UCSD-AML1 (cell line): ENCODE data around the gene CEBPA.
"Not testable (repeated sequence)": the region's sequence is repeated elsewhere in the genome, so short reads cannot be mapped to it uniquely, and the experiment has no call there.

ENCODE experiments used
- DNase-seq: peaks from one replicate; lab custom pipeline; 2025; ENCODE audit not compliant: unreplicated experiment; lab: John Stamatoyannopoulos, UW

Gene CEBPA

DNA sequence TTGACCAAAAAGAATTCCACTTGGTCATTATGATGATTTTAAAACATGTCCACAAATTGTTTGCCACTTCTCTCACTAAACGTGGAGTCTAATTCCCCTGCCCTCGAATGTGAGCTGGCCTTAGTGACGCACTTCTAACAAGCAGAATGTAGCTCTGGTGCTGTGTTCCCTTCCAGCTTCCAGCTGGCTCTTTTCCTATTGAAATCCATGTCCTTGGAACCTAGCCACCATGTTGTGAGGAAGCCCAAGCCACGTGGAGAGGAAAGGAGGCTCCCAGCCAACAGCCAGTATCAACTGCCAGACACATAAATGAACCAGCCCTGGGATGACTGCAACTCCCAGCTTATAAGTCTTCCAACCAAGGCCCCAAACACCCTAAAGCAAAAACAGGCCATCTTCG is 23.6 kb upstream of the CEBPA start:
- no peak for DNase-seq

DNA sequence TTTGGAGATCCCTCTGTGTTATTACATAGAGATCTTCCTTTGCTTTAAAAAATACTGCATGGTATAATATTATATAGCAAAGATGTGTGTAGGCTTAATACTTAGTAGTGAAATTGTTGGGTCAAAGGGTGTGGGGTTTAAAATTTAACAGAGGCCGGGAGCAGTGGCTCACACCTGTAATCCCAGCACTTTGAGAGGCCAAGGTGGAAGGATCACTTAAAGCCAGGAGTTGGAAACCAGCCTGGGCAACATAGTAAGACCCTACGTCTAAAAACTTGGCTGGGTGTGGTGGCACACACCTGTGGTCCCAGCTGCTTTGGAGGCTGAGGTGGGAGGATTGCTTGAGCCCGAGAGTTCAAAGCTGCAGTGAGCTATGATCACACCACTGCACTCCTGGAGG is 22.3 kb upstream of the CEBPA start:
- DNase-seq: no peak

DNA sequence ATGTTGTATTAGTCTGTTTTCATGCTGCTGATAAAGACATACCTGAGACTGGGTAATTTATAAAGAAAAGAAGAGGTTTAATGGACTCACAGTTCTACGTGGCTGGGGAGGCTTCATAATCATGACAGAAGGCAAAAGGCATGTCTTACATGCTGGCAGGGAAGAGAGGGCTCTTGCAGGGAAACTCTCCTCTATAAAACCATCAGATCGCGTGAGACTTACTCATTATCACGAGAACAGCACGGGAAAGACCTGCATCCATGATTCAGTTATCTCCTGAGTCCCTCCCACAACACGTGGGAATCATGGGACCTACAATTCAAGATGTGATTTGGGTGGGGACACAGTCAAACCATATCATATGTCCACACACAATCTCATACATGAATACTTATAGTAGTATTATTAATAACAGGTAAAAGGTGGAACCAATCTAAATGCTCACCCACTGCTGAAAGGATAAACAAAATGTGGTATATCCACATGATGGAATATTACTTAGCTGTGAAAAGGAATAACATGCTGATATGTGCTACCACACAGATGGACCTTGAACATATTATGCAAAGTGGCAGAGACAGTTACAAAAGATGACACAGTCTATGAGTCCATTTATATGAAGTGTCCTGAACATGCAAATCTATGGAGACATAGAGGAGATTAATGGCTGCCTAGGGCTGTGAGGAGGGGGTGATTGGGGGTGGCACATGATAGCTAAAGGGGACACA is 20.9 kb upstream of the CEBPA start:
- no peak for DNase-seq

DNA sequence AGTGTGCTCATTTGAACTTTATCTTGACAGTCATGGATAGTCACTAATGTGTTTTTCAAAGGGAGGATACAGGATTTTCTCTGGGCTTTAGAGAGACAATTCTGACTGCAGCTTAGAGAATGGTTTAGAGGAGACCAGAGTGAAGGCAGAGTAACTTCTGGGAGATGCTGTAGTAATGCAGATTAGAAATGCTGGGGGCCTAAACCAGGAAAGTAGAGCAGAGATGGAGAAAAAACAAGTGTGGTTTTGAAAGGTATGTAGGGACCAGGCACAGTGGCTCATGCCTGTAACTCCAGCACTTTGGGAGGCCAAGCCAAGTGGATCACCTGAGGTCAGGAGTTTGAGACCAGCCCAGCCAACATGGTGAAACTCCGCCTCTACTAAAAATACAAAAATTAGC is 18.3 kb upstream of the CEBPA start:
- no peak for DNase-seq

DNA sequence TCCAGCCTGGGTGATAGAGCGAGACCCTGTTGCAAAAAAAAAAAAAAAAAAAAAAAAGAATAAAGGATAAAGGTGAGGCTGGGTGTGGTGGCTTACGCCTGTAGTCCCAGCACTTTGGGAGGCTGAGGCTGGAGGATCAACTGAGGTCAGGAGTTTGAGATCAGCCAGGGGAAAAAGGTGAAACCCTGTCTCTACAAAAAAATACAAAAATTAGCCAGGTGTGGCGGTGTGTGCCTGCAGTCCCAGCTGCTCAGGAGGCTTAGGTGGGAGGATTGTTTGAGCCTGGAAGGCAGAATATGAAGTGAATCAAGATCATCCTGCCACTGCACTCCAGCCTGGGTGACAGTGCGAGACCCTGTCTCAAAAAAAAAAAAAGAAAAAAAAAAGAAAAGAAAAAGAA is 15.7 kb upstream of the CEBPA start:
- DNase-seq: not testable (repeated sequence)

DNA sequence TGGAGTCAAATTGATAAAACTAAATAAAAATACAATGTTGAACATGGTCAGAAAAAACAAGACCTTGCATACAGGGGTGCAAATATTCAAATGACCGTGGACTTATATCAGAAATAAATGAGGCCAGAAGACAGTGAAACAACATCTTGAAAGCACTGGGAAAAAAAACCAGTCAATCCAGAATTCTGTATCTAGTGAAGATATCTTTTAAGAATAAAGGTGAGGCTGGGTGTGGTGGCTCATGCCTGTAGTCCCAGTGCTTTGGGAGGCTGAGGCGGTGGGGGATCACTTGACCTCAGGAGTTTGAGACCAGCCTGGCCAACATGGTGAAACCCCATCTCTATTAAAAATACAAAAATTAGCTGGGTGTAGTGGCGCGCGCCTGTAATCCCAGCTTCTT is 15.2 kb upstream of the CEBPA start:
- DNase-seq: no peak

DNA sequence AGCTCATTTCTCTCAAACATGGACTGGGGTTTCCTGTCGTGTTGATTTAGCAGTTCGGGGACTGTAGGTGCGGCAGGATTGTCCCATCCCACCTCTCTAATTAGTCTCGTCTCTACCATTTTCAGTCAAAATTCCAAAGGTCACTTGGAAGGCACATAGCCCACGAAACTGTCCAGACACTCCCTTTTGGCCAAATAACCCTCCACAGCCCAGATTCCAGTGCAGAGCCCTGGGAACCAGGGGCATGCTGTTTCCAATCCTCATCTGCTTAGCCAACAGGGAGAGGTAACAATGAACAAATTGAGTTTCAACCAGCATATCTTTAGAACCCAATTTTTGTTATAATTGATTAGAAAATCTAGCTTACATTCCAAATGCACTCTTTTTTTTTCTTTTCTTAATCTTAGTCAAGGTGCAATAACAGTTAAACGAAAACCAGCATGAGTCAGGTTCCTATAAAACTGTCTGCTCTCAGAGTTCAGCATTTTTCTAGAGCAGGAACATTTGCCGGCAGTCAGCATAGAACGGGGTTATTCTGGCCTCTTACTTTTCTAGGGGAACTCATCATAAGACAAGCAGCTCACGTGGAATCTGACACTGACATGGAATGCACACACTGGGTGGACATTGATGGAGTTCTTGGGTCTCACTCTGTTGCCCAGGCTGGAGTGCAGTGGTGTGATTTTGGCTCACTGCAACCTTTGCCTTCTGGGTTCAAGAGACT is 14.4 kb upstream of the CEBPA start:
- DNase-seq: no peak

DNA sequence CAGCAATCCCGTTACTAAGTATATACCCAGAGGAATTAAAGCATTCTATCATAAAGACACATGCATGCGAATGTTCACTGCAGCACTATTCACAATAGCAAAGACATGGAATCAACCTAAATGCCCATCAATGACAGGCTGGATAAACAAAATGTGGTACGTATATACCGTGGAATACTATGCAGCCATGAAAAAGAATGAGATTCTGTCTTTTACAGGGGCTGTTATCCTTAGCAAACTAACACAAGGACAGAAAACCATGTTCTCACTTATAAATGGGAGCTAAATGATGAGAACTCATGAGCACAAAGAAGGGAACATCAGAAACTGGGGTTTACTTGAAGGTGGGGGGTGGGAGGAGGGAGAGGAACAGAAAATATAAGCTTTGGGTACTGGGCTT is 10.5 kb upstream of the CEBPA start:
- not testable (repeated sequence) for DNase-seq

DNA sequence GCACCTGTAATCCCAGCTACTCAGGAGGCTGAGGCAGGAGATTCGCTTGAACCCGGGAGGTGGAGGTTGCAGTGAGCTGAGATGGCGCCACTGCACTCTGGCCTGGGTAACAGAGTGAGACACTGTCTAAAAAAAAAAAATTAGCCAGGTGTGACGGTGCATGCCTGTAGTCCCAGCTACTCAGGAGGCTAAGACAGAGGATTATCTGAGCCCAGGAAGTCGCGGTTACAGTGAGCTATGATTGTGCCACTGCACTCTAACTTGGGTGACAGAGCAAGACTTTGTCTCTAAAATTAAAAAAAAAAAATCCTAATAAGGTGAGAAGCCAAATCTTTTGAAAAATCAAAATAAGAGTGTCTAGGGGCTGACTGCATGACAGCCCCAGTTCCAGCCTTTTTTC is 9.7 kb upstream of the CEBPA start:
- DNase-seq: no peak

DNA sequence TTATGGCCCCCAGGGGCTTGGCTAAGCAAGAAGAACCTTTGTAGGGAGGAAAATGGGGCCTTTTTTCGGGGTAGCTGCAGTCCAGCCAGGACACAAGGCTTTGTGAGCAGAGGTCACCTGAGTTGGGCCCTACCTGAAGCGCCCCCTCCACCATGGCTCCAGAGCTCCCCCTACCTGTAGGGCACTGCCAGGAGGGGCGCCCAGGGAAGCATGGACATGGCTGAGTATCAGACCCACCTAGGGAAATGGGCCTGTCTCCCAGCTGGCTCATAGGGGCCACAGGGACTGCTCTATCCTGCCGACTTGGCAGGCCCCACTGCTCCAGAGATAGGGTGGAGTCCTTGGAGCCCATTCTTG is 9.0 kb upstream of the CEBPA start:
- DNase-seq: peak; percentile 52

DNA sequence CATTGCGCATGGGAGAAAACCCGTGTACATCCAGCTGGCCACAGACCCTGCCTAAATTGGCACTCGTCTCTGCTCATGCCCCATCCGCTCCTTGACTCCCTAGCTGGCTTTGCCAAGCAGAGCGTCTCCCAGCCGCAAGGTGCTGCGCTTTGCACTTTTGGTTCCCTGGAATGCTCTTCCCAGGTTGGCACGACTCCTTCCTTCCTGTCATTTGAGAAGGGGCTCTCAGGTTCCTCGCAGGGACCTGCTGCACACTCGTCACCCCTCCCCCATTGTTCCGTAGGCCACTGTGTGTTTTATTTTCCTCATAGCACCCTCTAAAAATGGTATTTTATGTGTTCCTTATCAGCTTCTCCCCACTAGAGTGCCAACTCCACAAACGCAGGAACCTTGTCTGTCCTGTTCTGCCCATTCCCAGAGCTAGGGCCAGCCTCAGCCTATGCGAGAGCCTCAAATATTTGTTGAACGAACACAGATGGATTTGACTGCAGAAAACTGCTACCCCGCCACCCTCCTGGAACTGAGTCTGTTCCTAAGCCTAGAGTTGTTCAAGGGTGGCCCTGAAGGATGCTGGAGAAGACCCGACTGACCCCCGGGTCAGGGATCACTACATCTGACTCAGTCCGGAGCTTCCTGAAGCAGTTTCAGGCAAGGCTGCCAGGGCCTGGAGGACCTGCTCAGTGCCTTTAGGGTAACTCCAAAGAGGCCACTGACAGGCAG is 8.4 kb upstream of the CEBPA start:
- no peak for DNase-seq

DNA sequence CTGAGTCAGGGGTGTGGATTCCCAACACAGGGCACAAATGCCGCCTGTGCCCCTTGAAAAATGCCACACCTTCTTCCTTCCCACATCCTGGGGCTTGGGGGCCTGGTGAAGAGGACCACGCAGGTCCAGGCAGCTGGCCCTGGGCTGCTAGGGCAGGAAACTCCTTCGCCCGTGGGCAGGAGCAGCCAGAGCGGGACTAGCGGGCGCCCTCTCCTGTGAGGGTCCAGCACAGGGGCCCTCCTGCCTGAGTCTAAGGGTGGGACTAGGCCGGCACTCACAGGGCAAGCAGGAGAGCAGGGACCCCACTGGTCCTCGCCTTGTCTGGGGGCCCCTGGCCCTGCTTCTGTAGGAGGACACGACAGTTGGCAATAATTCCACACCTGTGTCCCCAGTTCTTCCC is 7.5 kb upstream of the CEBPA start:
- DNase-seq: no peak

DNA sequence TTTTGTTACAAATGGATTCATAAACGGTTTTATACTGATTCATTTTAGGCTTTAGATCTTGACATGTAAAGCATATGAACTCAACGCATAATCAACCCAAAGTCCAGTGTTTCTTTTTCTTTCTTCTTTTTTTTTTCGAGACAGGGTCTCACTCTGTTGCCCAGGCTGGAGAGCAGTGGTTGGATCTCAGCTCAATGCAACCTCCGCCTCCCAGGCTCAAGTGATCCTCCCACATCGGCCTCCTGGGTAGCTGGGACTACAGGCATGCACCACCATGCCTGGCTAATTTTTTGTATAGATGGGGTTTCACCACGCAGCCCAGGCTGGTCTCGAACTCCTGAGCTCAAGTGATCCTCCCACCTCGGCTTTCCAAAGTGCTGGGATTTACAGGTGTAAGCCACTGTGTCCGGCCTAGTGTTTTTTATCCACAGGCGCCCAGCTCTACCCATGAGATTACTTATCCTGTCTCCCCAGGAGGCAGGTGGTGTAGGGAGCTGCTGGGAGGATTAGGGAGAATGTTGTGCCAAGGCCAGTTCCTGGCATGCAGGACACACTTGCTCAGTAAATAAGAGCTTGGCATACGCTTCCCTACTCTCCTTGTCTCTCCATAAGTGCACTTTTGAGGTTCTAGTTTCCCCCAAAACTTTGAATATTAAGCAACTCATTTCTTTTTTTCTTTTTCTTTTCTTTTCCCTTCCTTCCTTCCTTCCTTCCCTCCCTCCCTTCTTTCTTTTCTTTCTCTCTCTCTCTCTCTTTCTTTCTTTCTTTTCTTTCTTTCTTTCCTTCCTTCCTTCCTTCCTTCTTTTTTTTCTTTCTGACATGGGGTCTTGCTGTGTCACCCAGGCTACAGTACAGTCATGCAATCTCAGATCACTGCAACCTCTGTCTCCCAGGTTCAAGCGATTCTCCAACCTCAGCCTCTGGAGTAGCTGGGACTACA is 4.8 kb upstream of the CEBPA start:
- DNase-seq: no peak

DNA sequence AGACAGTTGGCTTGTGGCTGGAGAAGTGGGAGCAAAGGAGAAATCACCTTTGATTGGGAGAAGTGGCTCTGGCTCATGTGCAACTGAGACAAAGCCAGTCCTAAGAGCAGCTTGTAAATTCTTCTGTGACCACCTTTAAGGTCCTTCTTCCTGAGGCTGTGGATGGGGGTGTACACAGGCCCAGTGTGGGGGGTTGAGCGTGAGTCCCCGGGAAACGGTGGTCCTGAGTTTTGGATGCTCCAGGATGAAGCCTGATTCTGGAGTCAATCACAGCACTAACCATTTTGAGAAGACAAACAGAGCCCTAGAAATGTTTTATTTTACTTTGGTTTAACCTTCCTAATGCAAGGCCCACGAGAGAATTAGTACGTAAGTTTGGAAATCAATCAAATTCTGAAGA is 3.9 kb upstream of the CEBPA start:
- no peak for DNase-seq

DNA sequence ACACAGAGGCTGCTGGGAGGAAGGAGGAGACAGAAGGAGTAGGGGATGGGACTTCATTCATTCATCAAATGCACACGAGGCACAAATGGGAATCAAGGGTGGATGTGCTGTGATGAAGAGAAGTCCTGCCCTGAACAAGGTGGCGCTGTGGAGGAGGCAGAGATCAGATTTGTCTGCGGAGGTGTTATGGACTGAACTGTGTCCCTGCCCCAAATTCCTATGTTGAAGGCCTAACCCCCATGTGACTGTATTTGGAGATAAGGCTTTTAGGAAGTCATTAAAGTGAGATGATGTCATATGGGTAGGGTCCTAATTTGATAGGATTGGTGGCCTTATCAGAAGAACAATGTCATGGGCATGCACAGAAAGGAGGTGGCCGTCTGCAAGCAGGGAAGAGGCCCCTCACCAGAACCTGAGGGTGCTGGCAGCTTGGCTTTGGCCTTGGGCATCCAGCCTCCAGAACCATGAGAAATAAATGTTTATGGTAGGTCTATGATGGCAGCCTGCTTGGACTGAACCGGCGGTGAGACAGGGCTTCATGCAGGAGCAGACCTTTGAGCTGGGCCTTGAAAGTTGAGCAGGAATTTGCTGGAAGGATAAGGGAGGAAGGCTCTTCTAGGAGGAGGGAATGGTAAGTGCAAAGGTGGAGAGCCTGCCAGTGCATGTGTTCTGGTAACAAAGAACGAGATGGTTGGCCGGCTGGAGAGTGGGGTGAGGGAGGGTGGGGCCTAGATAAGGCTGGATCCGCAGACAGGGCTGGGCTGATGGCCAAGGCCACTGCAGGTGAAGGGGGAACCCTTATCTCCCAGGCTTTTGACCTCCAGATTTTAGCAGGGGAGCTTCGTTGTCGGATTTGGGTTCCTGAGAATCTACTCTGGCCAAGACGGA is 2.7 kb upstream of the CEBPA start:
- no peak for DNase-seq

DNA sequence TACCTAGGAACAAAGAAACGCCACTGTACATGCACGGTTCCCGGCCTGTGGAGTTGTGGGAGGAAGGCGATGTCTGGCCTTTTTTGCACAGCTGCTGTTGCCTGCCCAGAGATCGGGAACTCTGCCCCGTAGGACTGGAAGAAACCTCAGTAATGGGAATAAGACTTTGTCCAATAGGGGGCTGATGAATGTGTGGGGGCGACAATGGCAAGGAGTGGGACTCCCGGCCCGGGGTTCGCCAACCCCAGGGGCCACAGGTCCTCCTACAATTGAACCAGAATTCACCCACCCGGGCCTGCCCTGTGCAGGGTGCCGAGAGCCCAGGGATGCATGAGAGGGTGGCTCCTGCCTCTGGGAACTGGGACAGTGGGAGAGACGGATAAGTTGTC is 2.0 kb upstream of the CEBPA start:
- DNase-seq: no peak

DNA sequence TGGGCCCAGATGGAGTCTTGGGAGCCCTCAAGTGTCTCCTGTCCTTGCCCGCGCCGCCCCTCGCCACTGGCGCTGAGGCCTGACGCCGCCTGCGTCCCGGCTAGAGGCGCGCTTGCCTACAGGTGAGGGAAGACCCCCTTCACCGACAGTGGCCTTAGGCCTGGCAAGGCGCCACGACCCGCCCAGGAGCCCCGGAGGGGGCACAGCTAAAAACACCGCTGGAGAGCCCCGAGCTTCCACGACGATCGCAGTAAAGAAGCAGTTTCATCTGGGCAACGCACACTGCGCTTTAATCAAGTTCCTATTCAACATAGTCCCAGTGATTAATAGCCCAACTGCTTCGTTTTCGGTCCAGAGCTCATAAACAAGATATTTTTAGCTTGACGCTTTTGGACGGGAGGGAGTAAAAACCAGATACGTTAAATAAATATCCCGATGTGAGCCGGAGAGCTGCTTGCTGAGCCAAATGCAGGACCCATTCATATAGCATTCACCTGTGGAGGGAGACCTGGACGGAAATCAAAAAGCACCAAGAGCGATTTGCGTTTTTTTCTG is 1.5 kb upstream of the CEBPA start:
- no peak for DNase-seq

DNA sequence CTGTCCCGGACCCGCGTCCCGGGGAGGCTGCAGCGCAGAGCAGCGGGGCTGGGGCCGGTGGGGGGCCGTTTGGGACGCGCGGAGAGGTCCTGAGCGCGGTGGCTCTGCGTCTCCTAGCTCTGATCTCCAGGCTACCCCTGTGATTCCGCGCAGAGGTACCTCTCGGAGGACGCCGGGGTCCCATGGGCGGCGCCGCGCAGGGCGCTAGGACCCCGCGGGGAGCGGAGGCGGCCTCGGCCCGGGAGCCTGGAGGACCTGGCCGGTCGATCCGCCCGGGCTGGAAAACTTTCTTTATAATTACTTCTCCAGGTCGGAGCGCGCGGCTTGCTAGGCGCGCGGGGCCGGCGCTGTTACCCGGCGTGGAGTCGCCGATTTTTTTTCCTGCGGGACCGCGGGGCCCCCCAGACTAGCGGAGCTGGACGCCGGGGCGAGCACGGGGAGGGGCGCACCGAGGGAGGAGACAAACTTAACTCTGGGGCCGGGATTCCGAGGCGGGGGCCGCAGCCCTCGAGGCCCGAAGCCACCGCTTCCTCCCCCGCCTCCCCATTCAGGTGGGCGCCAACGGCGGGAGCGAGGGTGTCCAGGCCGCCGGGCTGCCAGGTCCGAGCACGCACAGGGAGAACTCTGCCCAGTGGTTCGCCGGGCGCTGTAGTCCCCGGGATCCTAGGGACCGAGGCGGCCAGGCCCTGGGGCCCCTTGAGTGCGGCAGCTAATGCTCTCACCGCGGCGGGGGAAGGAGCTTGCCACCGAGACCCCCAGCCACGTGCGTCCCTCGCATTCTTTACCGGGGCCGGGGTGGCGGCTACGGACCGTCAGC is 848 bp upstream of the CEBPA start:
- DNase-seq: peak; percentile 72

DNA sequence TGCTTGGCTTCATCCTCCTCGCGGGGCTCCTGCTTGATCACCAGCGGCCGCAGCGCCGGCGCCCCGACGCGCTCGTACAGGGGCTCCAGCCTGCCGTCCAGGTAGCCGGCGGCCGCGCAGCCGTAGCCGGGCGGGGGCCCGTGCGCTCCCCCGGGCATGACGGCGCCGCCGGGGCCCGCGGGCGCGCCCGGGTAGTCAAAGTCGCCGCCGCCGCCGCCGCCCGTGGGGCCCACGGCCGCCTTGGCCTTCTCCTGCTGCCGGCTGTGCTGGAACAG is 497 bp downstream of the CEBPA start:
- DNase-seq: no peak
